ENCODE results near the gene CHMP5.

CHMP5 gene

DNA sequence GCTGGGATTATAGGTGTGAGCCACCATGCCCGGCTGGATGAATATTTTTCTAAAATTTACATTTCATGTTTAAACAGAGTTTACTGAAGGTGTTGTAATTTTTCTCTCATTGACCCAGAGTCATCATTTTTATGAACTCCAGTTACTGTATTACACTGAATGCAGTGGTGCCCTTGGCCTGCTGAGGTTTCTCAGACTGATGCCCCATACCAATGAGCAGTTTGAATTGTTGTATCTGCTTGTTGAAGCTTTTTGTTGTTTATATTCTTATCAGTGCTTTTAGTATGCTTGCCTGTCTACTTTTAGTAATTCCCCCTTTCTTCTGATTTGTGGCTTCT, 55.4 kb downstream of the CHMP5 start:
- no peak for DNase-seq

DNA sequence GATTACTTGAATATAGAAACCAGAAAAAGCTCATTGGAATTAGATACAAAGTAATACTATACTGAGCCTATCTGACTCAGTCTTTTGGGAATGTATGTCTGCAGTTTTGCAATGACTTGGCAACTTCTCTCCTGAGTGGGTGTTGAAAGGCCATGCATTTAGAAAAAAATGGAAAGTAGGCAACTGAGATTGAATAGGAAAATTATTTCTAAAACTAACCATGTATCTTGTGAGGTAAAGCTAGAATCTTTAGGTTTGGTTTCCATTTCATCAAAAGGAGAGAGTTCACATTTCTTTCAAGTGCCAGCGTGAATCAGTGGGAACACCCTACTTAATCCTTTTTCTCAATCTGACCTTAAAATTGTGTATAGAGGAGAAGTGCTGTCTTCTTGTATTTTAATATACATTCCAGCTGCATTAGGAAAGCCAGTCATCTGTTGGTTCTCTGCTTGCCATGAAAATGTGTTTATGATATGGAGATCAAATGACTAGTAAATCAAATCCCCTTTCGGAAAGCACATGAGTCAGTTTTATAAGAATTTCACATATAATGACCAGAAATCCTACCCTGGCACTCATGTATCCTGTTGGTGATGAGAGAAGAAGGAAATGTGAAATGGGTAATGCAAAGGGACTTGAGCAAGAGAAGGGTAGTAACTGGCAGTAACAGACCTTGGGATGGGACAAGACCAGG, 55.9 kb downstream of the CHMP5 start:
- DNase-seq = no peak

DNA sequence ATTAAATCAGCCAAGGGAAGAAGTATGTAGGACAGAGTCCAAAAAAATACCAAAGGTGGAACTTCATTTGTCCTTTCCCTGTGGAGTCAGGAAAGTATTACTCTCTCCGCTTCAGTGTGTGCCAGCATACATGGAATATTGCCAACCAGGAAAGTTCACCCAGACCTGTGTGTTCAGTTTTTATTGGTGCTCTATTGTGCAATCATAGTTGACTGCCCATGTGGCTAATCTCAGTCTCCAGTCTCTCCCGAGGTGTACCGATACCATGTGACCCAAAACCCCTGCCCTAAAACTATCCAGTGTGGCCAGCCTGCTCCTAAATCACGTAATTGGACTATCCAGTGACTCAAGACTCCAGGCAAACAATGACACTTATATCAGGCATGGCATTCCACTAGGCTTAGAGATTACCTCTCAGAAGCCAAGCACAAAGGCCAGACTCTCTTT, 64.3 kb downstream of the CHMP5 start:
- DNase-seq = no peak

DNA sequence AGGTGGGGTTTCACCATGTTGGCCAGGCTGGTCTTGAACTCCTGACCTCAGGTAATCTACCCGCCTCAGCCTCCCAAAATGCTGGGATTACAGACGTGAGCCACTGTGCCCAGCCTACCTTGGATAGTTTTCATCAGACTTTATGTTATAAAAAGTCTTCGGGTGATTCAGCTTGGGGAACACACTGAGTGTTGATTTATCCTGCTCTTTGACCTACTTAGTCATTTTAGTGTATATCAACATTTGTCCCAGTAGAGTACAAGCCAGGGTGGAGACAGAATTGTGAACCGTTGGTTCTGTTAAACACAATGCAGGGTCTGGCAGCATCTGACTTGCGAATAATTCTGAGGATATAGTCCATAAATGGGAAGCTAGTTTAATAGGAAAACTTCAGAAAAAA, 65.1 kb downstream of the CHMP5 start:
- no peak for DNase-seq

DNA sequence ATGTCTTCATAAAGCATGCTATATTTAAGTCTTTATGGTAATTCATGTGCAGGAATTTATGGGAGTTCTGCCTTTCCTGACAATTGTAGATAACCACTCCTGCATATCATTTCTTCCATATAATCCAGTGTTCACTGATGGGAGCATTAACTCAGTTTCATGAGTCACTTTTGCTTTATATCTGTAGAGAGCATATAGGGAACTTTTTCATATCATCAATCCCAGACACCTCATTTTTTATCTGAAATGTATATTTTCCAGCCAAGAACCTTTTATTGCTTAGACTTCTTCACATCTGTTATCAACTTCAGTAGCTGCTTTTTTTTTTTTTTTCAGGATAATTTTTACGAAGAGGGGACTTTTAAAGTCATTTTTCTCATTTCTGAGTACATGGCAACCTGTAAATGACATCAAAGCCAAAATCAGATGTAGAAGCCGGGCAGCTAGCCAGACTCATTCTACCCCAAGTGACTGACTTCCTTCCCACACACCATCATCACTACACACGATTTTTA, 66.6 kb downstream of the CHMP5 start:
- DNase-seq = no peak

Data from NCI-H2171 treated with DMSO at 0.1 percent for 48 hours (cell line).